ENCODE results near the gene TMEM132E.

TMEM132E gene

DNA sequence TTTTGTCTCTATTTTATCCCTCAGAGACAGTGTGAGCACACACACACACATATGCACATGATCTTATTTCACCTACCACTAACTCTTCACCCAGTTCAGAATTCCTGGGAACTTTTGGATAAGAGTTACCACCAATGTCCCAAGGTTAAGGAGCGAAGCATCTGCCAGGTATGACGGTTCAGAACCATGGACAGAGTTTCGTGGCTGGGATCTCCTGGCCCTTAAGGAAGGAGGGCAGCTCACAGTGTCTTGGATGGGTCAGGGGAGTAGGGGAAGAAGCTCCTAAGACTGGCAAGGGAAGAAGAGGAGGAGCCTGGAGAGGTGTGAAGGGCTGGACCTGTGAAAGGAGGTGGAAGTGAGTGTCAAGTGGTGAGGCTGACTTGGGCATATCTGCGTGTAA is 23.0 kb upstream of the TMEM132E start:
- TF ChIP-seq, protein P1, sequence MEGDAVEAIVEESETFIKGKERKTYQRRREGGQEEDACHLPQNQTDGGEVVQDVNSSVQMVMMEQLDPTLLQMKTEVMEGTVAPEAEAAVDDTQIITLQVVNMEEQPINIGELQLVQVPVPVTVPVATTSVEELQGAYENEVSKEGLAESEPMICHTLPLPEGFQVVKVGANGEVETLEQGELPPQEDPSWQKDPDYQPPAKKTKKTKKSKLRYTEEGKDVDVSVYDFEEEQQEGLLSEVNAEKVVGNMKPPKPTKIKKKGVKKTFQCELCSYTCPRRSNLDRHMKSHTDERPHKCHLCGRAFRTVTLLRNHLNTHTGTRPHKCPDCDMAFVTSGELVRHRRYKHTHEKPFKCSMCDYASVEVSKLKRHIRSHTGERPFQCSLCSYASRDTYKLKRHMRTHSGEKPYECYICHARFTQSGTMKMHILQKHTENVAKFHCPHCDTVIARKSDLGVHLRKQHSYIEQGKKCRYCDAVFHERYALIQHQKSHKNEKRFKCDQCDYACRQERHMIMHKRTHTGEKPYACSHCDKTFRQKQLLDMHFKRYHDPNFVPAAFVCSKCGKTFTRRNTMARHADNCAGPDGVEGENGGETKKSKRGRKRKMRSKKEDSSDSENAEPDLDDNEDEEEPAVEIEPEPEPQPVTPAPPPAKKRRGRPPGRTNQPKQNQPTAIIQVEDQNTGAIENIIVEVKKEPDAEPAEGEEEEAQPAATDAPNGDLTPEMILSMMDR (IDR thresholded peaks at IDR 0.05; ENCODE audit: low read depth, low read length), result no peak
- TF ChIP-seq EZH2phosphoT487 (IDR thresholded peaks at IDR 0.05; ENCODE audit: low read depth), result no peak

DNA sequence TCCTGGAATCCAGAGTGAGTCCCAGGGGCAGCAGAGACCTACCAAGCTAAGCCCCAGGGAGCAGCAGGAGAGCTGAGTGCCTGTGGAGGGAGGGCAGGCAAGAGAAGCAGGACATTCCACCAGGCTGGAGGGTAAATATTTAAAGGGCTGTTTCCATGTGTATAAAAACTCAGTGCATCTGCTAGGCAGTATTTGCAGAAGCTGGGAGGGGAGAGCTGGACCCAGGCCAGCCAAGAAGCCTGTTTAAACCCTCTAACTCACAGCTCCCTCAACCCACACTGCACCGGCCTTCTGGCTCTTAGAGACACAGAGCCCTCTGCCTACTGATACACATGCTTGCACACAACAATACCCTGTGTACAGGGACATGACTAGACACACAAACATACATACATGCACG is 22.5 kb upstream of the TMEM132E start:
- no peaks in the 10 kb centered on the region for H3K36me3 ChIP-seq (replicated peaks; ENCODE audit: low read depth, low read length)
- H3K9me3 ChIP-seq (ENCODE audit: insufficient read depth, low read length), result no peaks in the 10 kb centered on the region
- no peak overlapping the region for H3K4me2 ChIP-seq (ENCODE audit: low read length)
- no peak overlapping the region for H3K9ac ChIP-seq (ENCODE audit: low read length)
- no peak overlapping the region for H2AFZ ChIP-seq (ENCODE audit: low read depth, low read length)
- no peaks in the 10 kb centered on the region for H3K79me2 ChIP-seq (ENCODE audit: low read length)
- no peak for TF ChIP-seq EZH2phosphoT487 (IDR thresholded peaks at IDR 0.05; ENCODE audit: low read depth)
- TF ChIP-seq, protein P1 (IDR thresholded peaks at IDR 0.05; ENCODE audit: low read depth, low read length), result no peak
- H3K27ac ChIP-seq (ENCODE audit: low read length), result no peak overlapping the region
- peaks cover 46% of the 10 kb centered on the region for H3K27me3 ChIP-seq (ENCODE audit: low read depth, low read length)
- H3K4me3 ChIP-seq (ENCODE audit: low read length), result no peak overlapping the region
- H3K4me1 ChIP-seq (ENCODE audit: low read length), result no peaks in the 10 kb centered on the region
- peaks cover 10% of the 10 kb centered on the region; the same call in 1 of the 2 replicates for H4K20me1 ChIP-seq (ENCODE audit: insufficient read depth, low read length)

More for the DNA sequence above, 23.0 kb upstream of the TMEM132E start:
- H3K4me3 ChIP-seq (ENCODE audit: low read length), result no peak overlapping the region
- H3K36me3 ChIP-seq (replicated peaks; ENCODE audit: low read depth, low read length), result no peaks in the 10 kb centered on the region
- no peaks in the 10 kb centered on the region for H3K4me1 ChIP-seq (ENCODE audit: low read length)
- H3K27ac ChIP-seq (ENCODE audit: low read length), result no peak overlapping the region
- H2AFZ ChIP-seq (ENCODE audit: low read depth, low read length), result no peak overlapping the region
- H3K9ac ChIP-seq (ENCODE audit: low read length), result no peak overlapping the region
- H3K79me2 ChIP-seq (ENCODE audit: low read length), result no peaks in the 10 kb centered on the region
- no peaks in the 10 kb centered on the region for H3K9me3 ChIP-seq (ENCODE audit: insufficient read depth, low read length)
- H3K27me3 ChIP-seq (ENCODE audit: low read depth, low read length), result peaks cover 43% of the 10 kb centered on the region
- peaks cover 10% of the 10 kb centered on the region; the same call in 1 of the 2 replicates for H4K20me1 ChIP-seq (ENCODE audit: insufficient read depth, low read length)
- no peak overlapping the region for H3K4me2 ChIP-seq (ENCODE audit: low read length)

- H3K9ac ChIP-seq (ENCODE audit: low read length), result no peak overlapping the region
- no peaks in the 10 kb centered on the region for H3K9me3 ChIP-seq (ENCODE audit: insufficient read depth, low read length)
- no peak overlapping the region for H2AFZ ChIP-seq (ENCODE audit: low read depth, low read length)
- H3K4me1 ChIP-seq (ENCODE audit: low read length), result no peaks in the 10 kb centered on the region
- H3K27me3 ChIP-seq (ENCODE audit: low read depth, low read length), result peaks cover 63% of the 10 kb centered on the region
- H3K79me2 ChIP-seq (ENCODE audit: low read length), result no peaks in the 10 kb centered on the region
- H3K4me2 ChIP-seq (ENCODE audit: low read length), result no peak overlapping the region
- no peaks in the 10 kb centered on the region for H3K36me3 ChIP-seq (replicated peaks; ENCODE audit: low read depth, low read length)
- TF ChIP-seq, protein P1 (IDR thresholded peaks at IDR 0.05; ENCODE audit: low read depth, low read length), result no peak
- H4K20me1 ChIP-seq (ENCODE audit: insufficient read depth, low read length), result peaks cover 9% of the 10 kb centered on the region; the same call in 1 of the 2 replicates
- H3K4me3 ChIP-seq (ENCODE audit: low read length), result no peak overlapping the region
- H3K27ac ChIP-seq (ENCODE audit: low read length), result no peak overlapping the region
Observed at GRCh38 chr17:34561328-34561727, 18.1 kb upstream of the TMEM132E start.

DNA sequence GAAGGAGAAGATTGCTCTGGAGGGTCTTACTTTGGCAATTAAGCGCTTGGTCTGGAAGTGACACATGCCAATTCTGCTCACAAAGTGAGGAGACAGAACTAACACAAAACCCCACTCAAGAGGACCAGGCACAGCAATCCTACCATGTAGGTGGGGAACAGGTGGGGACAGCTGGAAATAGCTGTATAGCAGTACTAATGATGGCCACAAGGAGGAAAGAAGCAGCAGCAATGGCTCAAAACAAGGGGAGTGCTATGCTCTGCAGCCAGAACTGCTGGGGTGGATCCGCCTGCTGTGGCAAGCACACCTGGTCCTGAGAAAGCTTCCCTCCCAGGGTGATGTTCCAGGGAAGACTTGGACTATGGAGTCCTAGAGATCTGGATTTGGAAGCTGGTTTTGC is 17.0 kb upstream of the TMEM132E start:
- no peaks in the 10 kb centered on the region for H3K79me2 ChIP-seq (ENCODE audit: low read length)
- H3K27ac ChIP-seq (ENCODE audit: low read length), result no peak overlapping the region
- H3K4me3 ChIP-seq (ENCODE audit: low read length), result no peak overlapping the region
- no peaks in the 10 kb centered on the region for H3K36me3 ChIP-seq (replicated peaks; ENCODE audit: low read depth, low read length)
- no peak overlapping the region for H3K9ac ChIP-seq (ENCODE audit: low read length)
- peaks cover 69% of the 10 kb centered on the region for H3K27me3 ChIP-seq (ENCODE audit: low read depth, low read length)
- no peaks in the 10 kb centered on the region for H3K4me1 ChIP-seq (ENCODE audit: low read length)
- no peak overlapping the region for H2AFZ ChIP-seq (ENCODE audit: low read depth, low read length)
- TF ChIP-seq, protein P1 (IDR thresholded peaks at IDR 0.05; ENCODE audit: low read depth, low read length), result peak; percentile 21; the same call in 1 of the 2 replicates
- TF ChIP-seq EZH2phosphoT487 (IDR thresholded peaks at IDR 0.05; ENCODE audit: low read depth), result no peak
- no peak overlapping the region for H3K4me2 ChIP-seq (ENCODE audit: low read length)
- no peaks in the 10 kb centered on the region for H3K9me3 ChIP-seq (ENCODE audit: insufficient read depth, low read length)
- H4K20me1 ChIP-seq (ENCODE audit: insufficient read depth, low read length), result peaks cover 3% of the 10 kb centered on the region; the same call in 1 of the 2 replicates

Data from OCI-LY3 (cell line).